Measurements from ENCODE around the gene CACNB3.

The CACNB3 gene

GRCh38 chr12:48875944-48876515, 57.7 kb downstream of the CACNB3 start:
- Histone ChIP-seq H3K27me3 (ENCODE audit: control insufficient read depth in 1 of 2, insufficient read depth in 2 of 2, low read length in 2 of 2) (peaks cover 0 to 4% of the 10 kb centered on the region in 2 donors), H3K27ac (ENCODE audit: low read length) (no peak overlapping the region), H3K4me1 (ENCODE audit: control insufficient read depth, insufficient read depth, low read length) (no peaks in the 10 kb centered on the region), H3K9ac (ENCODE audit: low read length in 2 of 2) (no peak overlapping the region), H3K9me3 (ENCODE audit: control insufficient read depth in 2 of 2, low read length in 2 of 2) (no peaks in the 10 kb centered on the region), H3K36me3 (ENCODE audit: control insufficient read depth in 2 of 2, insufficient read depth in 2 of 2, low read length in 2 of 2) (no peaks in the 10 kb centered on the region), H3K4me3 (ENCODE audit: low read length in 2 of 2) (no peak overlapping the region)
